GM23338 (cell line): Measurements from ENCODE around the gene PTPRR. TPM values are rescaled to one million over a fixed set of nuclear protein-coding genes. Genes with fewer than 3 reads are reported as not detected.

Experiments
- ATAC-seq: fragments of 200-7000 bp; cut with Tn5 transposase; 3 replicates; pipeline ENCODE4 v1.9.1; 2020
- DNase-seq: peaks from one replicate; pipeline ENCODE4 v3.0.0-alpha.2; 2015; ENCODE audit warnings: low spot score
- H2AFZ ChIP-seq: fragments of 200-600 bp; sonication (generic); 2 replicates; pipeline ENCODE4 v1.8.0; 2016; ENCODE audit warnings: antibody characterized with exemption, mild to moderate bottlenecking, moderate library complexity
- H3F3A ChIP-seq: fragments of 200-600 bp; sonication (generic); replicated peaks from 2 replicates; pipeline ENCODE4 v1.8.0; 2017; ENCODE audit warnings: antibody characterized with exemption, mixed run types, low read depth
- H3K27ac ChIP-seq: fragments of 200-600 bp; sonication (generic); 2 replicates; pipeline ENCODE4 v1.6.1; 2016; ENCODE audit warnings: low read depth
- H3K27me3 ChIP-seq: fragments of 200-600 bp; sonication (generic); 2 replicates; pipeline ENCODE4 v1.8.0; 2016; ENCODE audit warnings: mild to moderate bottlenecking, mixed run types, moderate library complexity; ENCODE audit not compliant: insufficient read depth
- H3K36me3 ChIP-seq: fragments of 200-600 bp; sonication (generic); 2 replicates; pipeline ENCODE4 v1.8.0; 2016; ENCODE audit warnings: mild to moderate bottlenecking; ENCODE audit not compliant: insufficient read depth
- H3K4me1 ChIP-seq: fragments of 200-600 bp; sonication (generic); 2 replicates; pipeline ENCODE4 v1.8.0; 2016; ENCODE audit warnings: mild to moderate bottlenecking, moderate library complexity; ENCODE audit not compliant: insufficient read depth
- H3K4me2 ChIP-seq: fragments of 200-600 bp; sonication (generic); 2 replicates; pipeline ENCODE4 v1.7.1; 2017; ENCODE audit warnings: mixed run types
- H3K4me3 ChIP-seq: fragments of 200-600 bp; sonication (generic); 2 replicates; pipeline ENCODE4 v1.6.1; 2016; ENCODE audit warnings: mixed run types
- H3K79me2 ChIP-seq: fragments of 200-600 bp; sonication (generic); replicated peaks from 2 replicates; pipeline ENCODE4 v1.8.0; 2017; ENCODE audit warnings: mild to moderate bottlenecking; ENCODE audit not compliant: insufficient read depth
- H3K9me2 ChIP-seq: fragments of 200-600 bp; sonication (generic); 2 replicates; pipeline ENCODE4 v1.8.0; 2017; ENCODE audit not compliant: insufficient read depth
- H4K20me1 ChIP-seq: fragments of 200-600 bp; sonication (generic); replicated peaks from 2 replicates; pipeline ENCODE4 v1.8.0; 2017; ENCODE audit warnings: mild to moderate bottlenecking; ENCODE audit not compliant: insufficient read depth
- H3K27ac Mint-ChIP-seq: 2 replicates; pipeline ENCODE4 v1.8.0; 2020; ENCODE audit warnings: inconsistent platforms, mild to moderate bottlenecking, moderate library complexity, mixed read lengths
- H3K27me3 Mint-ChIP-seq: 3 replicates; pipeline ENCODE4 v1.8.0; 2022; ENCODE audit warnings: low read depth, mild to moderate bottlenecking, moderate library complexity, mixed read lengths, inconsistent platforms; ENCODE audit not compliant: insufficient read depth, poor library complexity
- H3K36me3 Mint-ChIP-seq: 3 replicates; pipeline ENCODE4 v1.8.0; 2021; ENCODE audit warnings: low read depth, mild to moderate bottlenecking, inconsistent platforms, moderate library complexity, mixed read lengths
- H3K4me1 Mint-ChIP-seq: 3 replicates; pipeline ENCODE4 v1.8.0; 2020; ENCODE audit warnings: mild to moderate bottlenecking, inconsistent platforms, mixed read lengths
- H3K4me3 Mint-ChIP-seq: 3 replicates; pipeline ENCODE4 v1.8.0; 2021; ENCODE audit warnings: moderate library complexity, mild to moderate bottlenecking, inconsistent platforms, mixed read lengths
- H3K9me3 Mint-ChIP-seq: 3 replicates; pipeline ENCODE4 v1.8.0; 2020; ENCODE audit warnings: moderate library complexity, mild to moderate bottlenecking, inconsistent platforms, mixed read lengths
- CTCF ChIP-seq, 2 experiments: fragments of 200-600 bp in 1 of 2; sonication (generic) in 1 of 2; conservative IDR thresholded peaks; 2 replicates each; pipeline versions ENCODE4 v1.5.1 to v1.6.1; 2016 to 2017; ENCODE audit warnings: antibody characterized with exemption in 2 of 2, low read depth in 2 of 2, mild to moderate bottlenecking in 2 of 2, moderate library complexity in 1 of 2
- ETS1 ChIP-seq: IDR thresholded peaks from 2 replicates; pipeline ENCODE4 v1.6.1; 2016; ENCODE audit warnings: antibody characterized with exemption
- EZH2 ChIP-seq: fragments of 200-600 bp; sonication (generic); IDR thresholded peaks from one replicate; pipeline ENCODE4 v1.8.0; 2017; ENCODE audit warnings: antibody characterized with exemption, mild to moderate bottlenecking, low read depth; ENCODE audit not compliant: unreplicated experiment
- EZH2phosphoT487 ChIP-seq: fragments of 200-600 bp; sonication (generic); IDR thresholded peaks from one replicate; pipeline ENCODE4 v1.8.1; 2018; ENCODE audit warnings: antibody characterized with exemption; ENCODE audit not compliant: unreplicated experiment
- JUNB ChIP-seq: IDR thresholded peaks from one replicate; pipeline ENCODE4 v1.6.1; 2016; ENCODE audit warnings: antibody characterized with exemption; ENCODE audit not compliant: unreplicated experiment
- POLR2AphosphoS5 ChIP-seq: IDR thresholded peaks from 2 replicates; pipeline ENCODE4 v1.6.1; 2016; ENCODE audit warnings: antibody characterized with exemption, low read depth
- REST ChIP-seq: IDR thresholded peaks from one replicate; pipeline ENCODE4 v1.6.1; 2018; ENCODE audit warnings: antibody characterized with exemption; ENCODE audit not compliant: unreplicated experiment
- STAT1 ChIP-seq: IDR thresholded peaks from one replicate; pipeline ENCODE4 v1.6.1; 2016; ENCODE audit warnings: antibody characterized with exemption; ENCODE audit not compliant: unreplicated experiment
- ZNF462 ChIP-seq: fragments of 250-450 bp; sonication (Bioruptor Pico); IDR thresholded peaks from 2 replicates; pipeline ENCODE4 v1.5.0; 2020; ENCODE audit warnings: mild to moderate bottlenecking, moderate library complexity
- polyA plus RNA-seq: library from polyadenylated mRNA; unstranded; fragments of >200 nt; fragmentation: Nextera tagmentation; extraction: Ambion mirVana; gene quantifications from 2 replicates; pipeline ENCODE4 v1.2.1, GENCODE V29; 2016
- total RNA-seq: library from RNA; depleted of rRNA; stranded (reverse); fragments of >200 nt; shearing (Covaris generic); gene quantifications from 2 replicates; pipeline ENCODE4 v1.2.3, GENCODE V29; 2014

Gene PTPRR
- total and polyA plus RNA-seq, 2 experiments from 2014 or later, result 0.26 to 0.76 TPM

GRCh38 chr12:70604662-70605061 is 315.9 kb downstream of the PTPRR start:
- TF ChIP-seq STAT1, result no peak
- TF ChIP-seq ETS1, result no peak
- no peak for TF ChIP-seq ZNF462 (CRISPR knock-in tag)
- no peak for TF ChIP-seq CTCF (conservative IDR thresholded peaks at IDR 0.05; ENCODE audit: low read depth in 2 of 2)
- TF ChIP-seq EZH2phosphoT487, result no peak
- no peak for TF ChIP-seq REST
- no peak for TF ChIP-seq JUNB
- TF ChIP-seq POLR2AphosphoS5, result no peak
- TF ChIP-seq EZH2, result no peak
- H3K27ac ChIP-seq, result no peak overlapping the region
- H3K27me3 Mint-ChIP-seq, result peaks cover 13% of the 10 kb centered on the region
- H3K36me3 Mint-ChIP-seq, result no peaks in the 10 kb centered on the region; the same call in 2 of the 3 replicates
- H3K4me1 Mint-ChIP-seq, result peaks cover 3% of the 10 kb centered on the region; the same call in 2 of the 3 replicates
- H3K4me1 ChIP-seq, result peaks cover 4% of the 10 kb centered on the region; the same call in 1 of the 2 replicates
- no peak overlapping the region for H3K4me2 ChIP-seq
- H3K36me3 ChIP-seq, result no peaks in the 10 kb centered on the region
- no peaks in the 10 kb centered on the region for H3F3A ChIP-seq
- H4K20me1 ChIP-seq, result no peaks in the 10 kb centered on the region
- no peak overlapping the region for H2AFZ ChIP-seq
- peaks cover 21% of the 10 kb centered on the region for H3K27me3 ChIP-seq
- no peak overlapping the region for H3K4me3 Mint-ChIP-seq
- no peaks in the 10 kb centered on the region for H3K79me2 ChIP-seq
- H3K9me3 Mint-ChIP-seq, result peaks cover 6% of the 10 kb centered on the region; the same call in 2 of the 3 replicates
- H3K4me3 ChIP-seq, result no peak overlapping the region
- no peak overlapping the region for H3K27ac Mint-ChIP-seq
- no peaks in the 10 kb centered on the region for H3K9me2 ChIP-seq
- no peak for DNase-seq
- ATAC-seq, result no peak
